ENCODE data around the gene EGLN2.
"Not testable (repeated sequence)": the region's sequence is repeated elsewhere in the genome, so short reads cannot be mapped to it uniquely, and the experiment has no call there.

The EGLN2 gene

DNA sequence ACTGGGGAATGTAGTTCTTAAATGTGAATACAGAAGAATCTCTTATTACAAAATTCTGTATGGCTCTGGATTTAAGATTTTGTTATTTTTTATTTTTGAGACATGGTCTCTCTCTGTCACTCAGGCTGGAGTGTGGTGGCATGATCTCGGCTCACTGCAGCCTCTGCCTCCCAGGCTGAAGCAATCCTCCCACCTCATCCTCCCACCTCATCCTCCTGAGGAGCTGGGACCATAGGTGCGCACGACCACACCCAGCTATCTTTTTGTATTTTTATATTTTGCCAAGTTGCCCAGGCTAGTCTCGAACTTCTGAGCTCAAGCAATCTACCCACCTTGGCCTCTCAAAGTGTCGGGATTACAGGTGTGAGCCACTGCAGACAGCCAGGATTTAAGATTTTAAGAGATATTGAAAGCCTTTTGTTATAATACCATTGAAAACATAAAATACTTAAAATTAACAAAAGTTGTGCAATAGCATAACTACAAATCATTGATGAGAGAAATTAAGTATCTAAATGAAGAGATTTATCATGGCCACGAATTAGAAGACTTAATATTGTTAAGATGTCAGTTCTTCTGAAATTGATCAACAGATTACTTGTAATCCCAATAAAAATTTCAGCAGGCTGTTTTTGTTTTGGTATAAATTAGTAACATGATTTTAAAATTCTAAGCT, 37.9 kb downstream of the EGLN2 start:
- TF ChIP-seq, protein P1, sequence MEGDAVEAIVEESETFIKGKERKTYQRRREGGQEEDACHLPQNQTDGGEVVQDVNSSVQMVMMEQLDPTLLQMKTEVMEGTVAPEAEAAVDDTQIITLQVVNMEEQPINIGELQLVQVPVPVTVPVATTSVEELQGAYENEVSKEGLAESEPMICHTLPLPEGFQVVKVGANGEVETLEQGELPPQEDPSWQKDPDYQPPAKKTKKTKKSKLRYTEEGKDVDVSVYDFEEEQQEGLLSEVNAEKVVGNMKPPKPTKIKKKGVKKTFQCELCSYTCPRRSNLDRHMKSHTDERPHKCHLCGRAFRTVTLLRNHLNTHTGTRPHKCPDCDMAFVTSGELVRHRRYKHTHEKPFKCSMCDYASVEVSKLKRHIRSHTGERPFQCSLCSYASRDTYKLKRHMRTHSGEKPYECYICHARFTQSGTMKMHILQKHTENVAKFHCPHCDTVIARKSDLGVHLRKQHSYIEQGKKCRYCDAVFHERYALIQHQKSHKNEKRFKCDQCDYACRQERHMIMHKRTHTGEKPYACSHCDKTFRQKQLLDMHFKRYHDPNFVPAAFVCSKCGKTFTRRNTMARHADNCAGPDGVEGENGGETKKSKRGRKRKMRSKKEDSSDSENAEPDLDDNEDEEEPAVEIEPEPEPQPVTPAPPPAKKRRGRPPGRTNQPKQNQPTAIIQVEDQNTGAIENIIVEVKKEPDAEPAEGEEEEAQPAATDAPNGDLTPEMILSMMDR (IDR thresholded peaks at IDR 0.05) = no peak

DNA sequence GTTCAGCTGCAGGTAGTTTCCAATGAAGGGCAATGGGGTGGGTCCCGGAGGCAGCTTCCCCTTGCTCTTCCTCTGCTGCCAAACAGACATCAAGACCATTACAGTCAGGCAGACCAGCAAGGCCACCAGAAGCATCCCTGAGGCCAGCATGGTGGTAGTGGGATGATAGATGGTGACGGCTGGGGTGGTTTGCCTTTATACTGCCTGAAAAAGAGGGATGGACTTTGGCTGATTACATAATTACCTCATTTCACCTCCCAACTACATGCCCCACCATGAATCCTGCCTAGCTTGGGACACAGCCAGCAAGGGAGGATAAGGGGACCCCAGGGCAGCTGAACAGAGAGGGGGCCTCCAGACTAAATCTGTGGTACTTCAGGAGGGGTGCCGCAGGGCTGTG, 51.3 kb downstream of the EGLN2 start, which contains the start of gene CYP2A6:
Gene CYP2A6, minus strand, starts transcription at position 171 of the 400 bp plus-strand sequence. Its CDS starts 21 bp downstream, at position 150.
- TF ChIP-seq, protein P1 (IDR thresholded peaks at IDR 0.05) = not testable (repeated sequence)

Data from LNCAP (cell line).